CD4-positive, alpha-beta memory T cell (primary cell): ENCODE data around the gene TUBA4A. TPM values are rescaled to one million over a fixed set of nuclear protein-coding genes. Genes with fewer than 3 reads are reported as not detected.

ENCODE experiments used
- CTCF ChIA-PET: fragments of 350-600 bp; sonication (Branson Sonifier 250); formaldehyde crosslinking; loops from one replicate; lab custom pipeline; 2021; ENCODE audit warnings: inconsistent platforms; ENCODE audit not compliant: partially characterized antibody; lab: Charles Lee
- POLR2A ChIA-PET: fragments of 350-600 bp; sonication (Branson Sonifier 250); formaldehyde crosslinking; loops from one replicate; lab custom pipeline; 2021; ENCODE audit not compliant: partially characterized antibody; lab: Charles Lee
- DNase-seq, 5 donors: peaks; one replicate each; pipeline versions ENCODE4 v3.0.0 to v3.0.0-alpha.2; 2020 to 2022; ENCODE audit warnings: mixed read lengths in 1 of 5
- H3K27ac ChIP-seq: one replicate; pipeline ENCODE4 v1.7.0; 2013; ENCODE audit warnings: low read depth, low read length
- H3K27me3 ChIP-seq: 2 replicates; pipeline ENCODE4 v1.7.0; 2013; ENCODE audit warnings: mild to moderate bottlenecking, low read length, moderate library complexity; ENCODE audit not compliant: insufficient read depth
- H3K36me3 ChIP-seq: 2 replicates; pipeline ENCODE4 v1.7.0; 2013; ENCODE audit warnings: mild to moderate bottlenecking, low read length, moderate library complexity; ENCODE audit not compliant: insufficient read depth
- H3K4me1 ChIP-seq: 2 replicates; pipeline ENCODE4 v1.7.0; 2013; ENCODE audit warnings: mild to moderate bottlenecking, low read length, moderate library complexity; ENCODE audit not compliant: insufficient read depth
- H3K4me3 ChIP-seq, 2 donors: one replicate each; pipeline ENCODE4 v1.7.0; 2013; ENCODE audit warnings: low read length in 2 of 2, mild to moderate bottlenecking in 1 of 2
- H3K9me3 ChIP-seq, 2 donors: one replicate each; pipeline ENCODE4 v1.7.0; 2013; ENCODE audit warnings: low read length in 2 of 2, control low read depth in 1 of 2; ENCODE audit not compliant: control insufficient read depth in 1 of 2
- H3K27ac Mint-ChIP-seq, 7 donors: one replicate each; pipeline ENCODE4 v1.8.0; 2020 to 2021; ENCODE audit warnings: mixed read lengths in 7 of 7, mild to moderate bottlenecking in 6 of 7, inconsistent platforms in 3 of 7, moderate library complexity in 3 of 7
- H3K27me3 Mint-ChIP-seq, 2 donors: one replicate each; pipeline ENCODE4 v1.8.0; 2020 to 2021; ENCODE audit warnings: mixed read lengths in 2 of 2
- H3K36me3 Mint-ChIP-seq, 2 donors: one replicate each; pipeline ENCODE4 v1.8.0; 2020 to 2021; ENCODE audit warnings: mixed read lengths in 2 of 2, inconsistent platforms in 1 of 2, mild to moderate bottlenecking in 1 of 2
- H3K4me1 Mint-ChIP-seq, 4 donors: one replicate each; pipeline ENCODE4 v1.8.0; 2020 to 2021; ENCODE audit warnings: mixed read lengths in 4 of 4, mild to moderate bottlenecking in 1 of 4
- H3K4me3 Mint-ChIP-seq, 8 donors: one replicate each; pipeline ENCODE4 v1.8.0; 2020 to 2021; ENCODE audit warnings: mixed read lengths in 8 of 8, mild to moderate bottlenecking in 7 of 8, moderate library complexity in 6 of 8, inconsistent platforms in 3 of 8
- H3K9me3 Mint-ChIP-seq, 8 donors: one replicate each; pipeline ENCODE4 v1.8.0; 2020 to 2021; ENCODE audit warnings: mixed read lengths in 8 of 8, mild to moderate bottlenecking in 5 of 8, inconsistent platforms in 3 of 8, moderate library complexity in 1 of 8
- intact Hi-C: fragments of 100-400 bp; cut with micrococcal nuclease; formaldehyde crosslinking; loops from one replicate; pipeline ENCODE4 v1.15.1; 2023
- polyA plus RNA-seq, 2 donors: library from polyadenylated mRNA; unstranded; fragments of 300-500 nt; fragmentation: Illumina TruSeq; gene quantifications; one replicate each; pipeline ENCODE4 v1.2.3, GENCODE V29; 2021
- total RNA-seq, 2 experiments: library from RNA; stranded (reverse); gene quantifications; one replicate each; pipeline ENCODE4 v1.2.3, GENCODE V29; 2021

TUBA4A gene
- total and polyA plus RNA-seq, 4 experiments from 2014 or later = 157 to 268 (median 251) TPM

GRCh38 chr2:219252084-219252483 lies 1.6 kb downstream of the TUBA4A start:
- peak overlapping the region; percentile 94 to 100 for H3K4me3 ChIP-seq
- peak overlapping the region; percentile 87 for H3K27ac ChIP-seq
- POLR2A ChIA-PET = interaction anchor here (0.9 to 12.0 kb wide), 16 partner anchors 10 to 367 kb away, joined by 3 to 684 read pairs (median 13); partner anchors contain the start of genes ABCB6, ANKZF1, ATG9A and CNPPD1
- peaks cover 61% of the 10 kb centered on the region for H3K4me1 ChIP-seq
- peaks cover 45 to 65% of the 10 kb centered on the region in 2 donors for H3K36me3 Mint-ChIP-seq
- peaks cover 22% of the 10 kb centered on the region for H3K36me3 ChIP-seq
- H3K9me3 Mint-ChIP-seq = peaks cover 0 to 4% (median 0%) of the 10 kb centered on the region in 8 donors
- H3K27ac Mint-ChIP-seq = peak overlapping the region; percentile 92 to 97 (median 96)
- H3K9me3 ChIP-seq = no peaks in the 10 kb centered on the region
- peak overlapping the region; percentile 85 to 99 (median 94) for H3K4me3 Mint-ChIP-seq
- CTCF ChIA-PET = interaction anchor here (1.1 to 12.8 kb wide), 6 partner anchors 22 to 76 kb away, joined by 3 to 150 read pairs (median 22); partner anchors contain the start of genes ABCB6, ANKZF1, ATG9A and CNPPD1
- no peaks in the 10 kb centered on the region for H3K27me3 Mint-ChIP-seq
- intact Hi-C loops = loop anchor here (2.0 to 5.0 kb wide), 2 partner anchors 137 to 855 kb away; partner anchors contain the start of gene CTDSP1
- peak in 2 of 5 donors; percentile 19 to 70 for DNase-seq
- H3K27me3 ChIP-seq = no peaks in the 10 kb centered on the region
- H3K4me1 Mint-ChIP-seq = peaks cover 48 to 79% (median 62%) of the 10 kb centered on the region in 4 donors

GRCh38 chr2:219251656-219252055 lies 2.1 kb downstream of the TUBA4A start:
- H3K36me3 ChIP-seq = peaks cover 22% of the 10 kb centered on the region
- no peaks in the 10 kb centered on the region for H3K9me3 ChIP-seq
- peak overlapping the region; percentile 94 to 100 for H3K4me3 ChIP-seq
- Mint-ChIP-seq H3K4me1 (peaks cover 51 to 84% (median 66%) of the 10 kb centered on the region in 4 donors), H3K9me3 (peaks cover 0 to 4% (median 0%) of the 10 kb centered on the region in 8 donors), H3K4me3 (peak overlapping the region; percentile 85 to 99 (median 94)), H3K27me3 (no peaks in the 10 kb centered on the region), H3K36me3 (peaks cover 45 to 65% of the 10 kb centered on the region in 2 donors), H3K27ac (peak overlapping the region; percentile 89 to 97 (median 95))
- POLR2A ChIA-PET = interaction anchor here (0.9 to 12.0 kb wide), 12 partner anchors 11 to 136 kb away, joined by 3 to 684 read pairs (median 44); partner anchors contain the start of genes ABCB6, ANKZF1, ATG9A and CNPPD1
- intact Hi-C loops = loop anchor here (2.0 to 5.0 kb wide), 2 partner anchors 137 to 854 kb away; partner anchors contain the start of gene CTDSP1
- peak overlapping the region; percentile 87 for H3K27ac ChIP-seq
- CTCF ChIA-PET = interaction anchor here (2.1 to 12.8 kb wide), 5 partner anchors 21 to 76 kb away, joined by 10 to 150 read pairs (median 25); partner anchors contain the start of genes ANKZF1, ATG9A, CNPPD1 and DNAJB2
- no peaks in the 10 kb centered on the region for H3K27me3 ChIP-seq
- no peak for DNase-seq
- peaks cover 65% of the 10 kb centered on the region for H3K4me1 ChIP-seq

- peak overlapping the region; percentile 93 to 99 (median 96) for H3K27ac Mint-ChIP-seq
- peaks cover 72% of the 10 kb centered on the region for H3K4me1 ChIP-seq
- peak overlapping the region; percentile 85 to 99 (median 94) for H3K4me3 Mint-ChIP-seq
- no peaks in the 10 kb centered on the region for H3K27me3 Mint-ChIP-seq
- peaks cover 22% of the 10 kb centered on the region for H3K36me3 ChIP-seq
- DNase-seq = no peak
- no peaks in the 10 kb centered on the region for H3K9me3 ChIP-seq
- CTCF ChIA-PET = interaction anchor here (0.5 to 12.8 kb wide), 12 partner anchors 8 to 91 kb away, joined by 4 to 150 read pairs (median 8); partner anchors contain the start of genes ANKZF1, ATG9A, DNAJB2 and SLC23A3
- peak overlapping the region; percentile 87 for H3K27ac ChIP-seq
- peaks cover 0 to 4% (median 0%) of the 10 kb centered on the region in 8 donors for H3K9me3 Mint-ChIP-seq
- peak overlapping the region; percentile 26 to 65 for H3K4me3 ChIP-seq
- intact Hi-C loops = loop anchor here (5.0 kb wide), 1 partner anchor 853 kb away; the partner anchor contains the start of gene CTDSP1
- H3K36me3 Mint-ChIP-seq = peaks cover 45 to 69% of the 10 kb centered on the region in 2 donors
- H3K4me1 Mint-ChIP-seq = peaks cover 54 to 90% (median 69%) of the 10 kb centered on the region in 4 donors
- no peaks in the 10 kb centered on the region for H3K27me3 ChIP-seq
- POLR2A ChIA-PET = interaction anchor here (0.6 to 12.0 kb wide), 20 partner anchors 8 to 963 kb away, joined by 3 to 684 read pairs (median 12); partner anchors contain the start of genes ABCB6, ANKZF1, ATG9A and BCS1L
Measured at GRCh38 chr2:219250049-219250781, 3.5 kb downstream of the TUBA4A start.

GRCh38 chr2:219249203-219249980 lies 4.3 kb downstream of the TUBA4A start:
- H3K36me3 Mint-ChIP-seq = peaks cover 45 to 63% of the 10 kb centered on the region in 2 donors
- H3K27ac Mint-ChIP-seq = peak overlapping the region; percentile 93 to 99 (median 96)
- intact Hi-C loops = no loop called here
- ChIA-PET POLR2A (interaction anchor here (0.6 to 12.0 kb wide), 22 partner anchors 9 to 963 kb away, joined by 3 to 684 read pairs (median 8); partner anchors contain the start of genes ABCB6, ANKZF1, ATG9A and BCS1L), CTCF (interaction anchor here (0.7 to 12.8 kb wide), 15 partner anchors 9 to 90 kb away, joined by 3 to 150 read pairs (median 7); partner anchors contain the start of genes ANKZF1, ATG9A, DNAJB2 and SLC23A3)
- H3K9me3 ChIP-seq = no peaks in the 10 kb centered on the region
- H3K4me3 ChIP-seq = peak overlapping the region; percentile 26 to 65
- peaks cover 0 to 1% (median 0%) of the 10 kb centered on the region in 8 donors for H3K9me3 Mint-ChIP-seq
- no peaks in the 10 kb centered on the region for H3K27me3 Mint-ChIP-seq
- peaks cover 22% of the 10 kb centered on the region for H3K36me3 ChIP-seq
- H3K27me3 ChIP-seq = no peaks in the 10 kb centered on the region
- peak overlapping the region; percentile 85 to 99 (median 94) for H3K4me3 Mint-ChIP-seq
- peak overlapping the region; percentile 87 for H3K27ac ChIP-seq
- peaks cover 53 to 91% (median 69%) of the 10 kb centered on the region in 4 donors for H3K4me1 Mint-ChIP-seq
- DNase-seq = peak; percentile 55 to 65 (median 61)
- peaks cover 76% of the 10 kb centered on the region for H3K4me1 ChIP-seq

- peaks cover 56 to 94% (median 71%) of the 10 kb centered on the region in 4 donors for H3K4me1 Mint-ChIP-seq
- ChIA-PET POLR2A (interaction anchor here (1.0 to 12.0 kb wide), 18 partner anchors 9 to 590 kb away, joined by 3 to 684 read pairs (median 14); partner anchors contain the start of genes ABCB6, ANKZF1, ATG9A and BCS1L), CTCF (interaction anchor here (1.0 to 12.8 kb wide), 13 partner anchors 9 to 90 kb away, joined by 3 to 150 read pairs (median 8); partner anchors contain the start of genes ANKZF1, ATG9A, DNAJB2 and SLC23A3)
- H3K9me3 ChIP-seq = no peaks in the 10 kb centered on the region
- no peaks in the 10 kb centered on the region for H3K27me3 ChIP-seq
- no peaks in the 10 kb centered on the region for H3K27me3 Mint-ChIP-seq
- H3K36me3 ChIP-seq = peaks cover 22% of the 10 kb centered on the region
- DNase-seq = no peak
- peak overlapping the region; percentile 87 for H3K27ac ChIP-seq
- peaks cover 45 to 63% of the 10 kb centered on the region in 2 donors for H3K36me3 Mint-ChIP-seq
- peak overlapping the region; percentile 26 to 65 for H3K4me3 ChIP-seq
- peak overlapping the region; percentile 85 to 99 (median 94) for H3K4me3 Mint-ChIP-seq
- peaks cover 80% of the 10 kb centered on the region for H3K4me1 ChIP-seq
- H3K9me3 Mint-ChIP-seq = peaks cover 0 to 1% (median 0%) of the 10 kb centered on the region in 8 donors
- peak overlapping the region; percentile 93 to 99 (median 96) for H3K27ac Mint-ChIP-seq
- intact Hi-C loops = no loop called here
Measured at GRCh38 chr2:219248845-219249202, 4.9 kb downstream of the TUBA4A start.
